DND-41 (cell line): Measurements from ENCODE around the gene RBM18.

Source experiments
- ATAC-seq: fragments of 200-7000 bp; cut with Tn5 transposase; 3 replicates; pipeline ENCODE4 v1.9.1; 2021; ENCODE audit warnings: low read depth; ENCODE audit not compliant: insufficient read depth
- DNase-seq: peaks from one replicate; pipeline ENCODE4 v3.0.0-alpha.2; 2020
- H2AFZ ChIP-seq: 2 replicates; pipeline ENCODE4 v1.6.0; 2012; ENCODE audit warnings: low read depth, low read length
- H3K27ac ChIP-seq: 2 replicates; pipeline ENCODE4 v1.5.1; 2012; ENCODE audit warnings: low read length, inconsistent platforms
- H3K27me3 ChIP-seq: fragments of 200-600 bp; sonication (generic); 2 replicates; pipeline ENCODE4 v1.6.0; 2012; ENCODE audit warnings: low read length, mild to moderate bottlenecking, inconsistent platforms; ENCODE audit not compliant: insufficient read depth, poor library complexity
- H3K36me3 ChIP-seq: 2 replicates; pipeline ENCODE4 v1.5.1; 2012; ENCODE audit warnings: low read length, inconsistent platforms; ENCODE audit not compliant: insufficient read depth
- H3K4me1 ChIP-seq: 2 replicates; pipeline ENCODE4 v1.5.1; 2012; ENCODE audit warnings: mild to moderate bottlenecking, low read length; ENCODE audit not compliant: insufficient read depth
- H3K4me2 ChIP-seq: 2 replicates; pipeline ENCODE4 v1.6.0; 2012; ENCODE audit warnings: mild to moderate bottlenecking, moderate library complexity, low read length, inconsistent platforms; ENCODE audit not compliant: insufficient read depth
- H3K4me3 ChIP-seq, 2 experiments: fragments of 200-600 bp in 1 of 2; shearing (Covaris generic) in 1 of 2; 2 replicates each; pipeline ENCODE4 v1.5.1; 2012 to 2016; ENCODE audit warnings: inconsistent platforms in 2 of 2, low read length in 2 of 2, mild to moderate bottlenecking in 2 of 2, low read depth in 1 of 2, moderate library complexity in 1 of 2
- H3K79me2 ChIP-seq: 2 replicates; pipeline ENCODE4 v1.6.0; 2012; ENCODE audit warnings: low read length, inconsistent platforms; ENCODE audit not compliant: insufficient read depth
- H3K9ac ChIP-seq: 2 replicates; pipeline ENCODE4 v1.6.0; 2012; ENCODE audit warnings: low read depth, mild to moderate bottlenecking, inconsistent platforms, low read length, moderate library complexity
- H3K9me3 ChIP-seq: 2 replicates; pipeline ENCODE4 v1.5.1; 2012; ENCODE audit warnings: low read length, moderate library complexity, mild to moderate bottlenecking, inconsistent platforms; ENCODE audit not compliant: insufficient read depth, severe bottlenecking
- H4K20me1 ChIP-seq: 2 replicates; pipeline ENCODE4 v1.6.0; 2012; ENCODE audit warnings: low read length; ENCODE audit not compliant: insufficient read depth
- CTCF ChIP-seq: IDR thresholded peaks from 2 replicates; pipeline ENCODE4 v1.5.1; 2012; ENCODE audit warnings: borderline replicate concordance, low read length, moderate library complexity, mild to moderate bottlenecking; ENCODE audit not compliant: poor library complexity, severe bottlenecking; ENCODE audit errors: extremely low read depth
- EZH2 ChIP-seq: IDR thresholded peaks from 3 replicates; pipeline ENCODE4 v1.6.1; 2012; ENCODE audit warnings: borderline replicate concordance, low read depth, mild to moderate bottlenecking, moderate library complexity, low read length, inconsistent platforms; ENCODE audit not compliant: severe bottlenecking

The RBM18 gene

GRCh38 chr9:122232796-122233306, 31.8 kb downstream of the RBM18 start:
- Histone ChIP-seq H3K4me3 (no peak overlapping the region), H3K9me3 (no peaks in the 10 kb centered on the region), H3K27me3 (peaks cover 5% of the 10 kb centered on the region), H3K4me2 (no peak overlapping the region), H3K9ac (no peak overlapping the region), H3K79me2 (no peaks in the 10 kb centered on the region), H4K20me1 (no peaks in the 10 kb centered on the region), H3K4me1 (no peaks in the 10 kb centered on the region), H2AFZ (no peak overlapping the region), H3K36me3 (no peaks in the 10 kb centered on the region), H3K27ac (no peak overlapping the region)
- no peak for TF ChIP-seq EZH2
- no peak for TF ChIP-seq CTCF
- ATAC-seq (no peak), DNase-seq (no peak)

- Histone ChIP-seq H2AFZ (no peak overlapping the region), H3K36me3 (no peaks in the 10 kb centered on the region), H4K20me1 (no peaks in the 10 kb centered on the region), H3K4me2 (no peak overlapping the region), H3K9ac (no peak overlapping the region), H3K4me1 (no peaks in the 10 kb centered on the region), H3K27ac (no peak overlapping the region), H3K9me3 (no peaks in the 10 kb centered on the region), H3K4me3 (no peak overlapping the region), H3K79me2 (no peaks in the 10 kb centered on the region), H3K27me3 (peaks cover 5% of the 10 kb centered on the region)
- TF ChIP-seq EZH2 (no peak), CTCF (no peak)
- ATAC-seq: no peak
- DNase-seq: no peak
Observed at GRCh38 chr9:122229485-122229837, 35.2 kb downstream of the RBM18 start.

- no peak within 1 kb of the TSS for H3K27ac ChIP-seq
- peaks cover 5% of the 10 kb centered on the region for H3K27me3 ChIP-seq
- no peak within 1 kb of the TSS for H3K4me2 ChIP-seq
- TF ChIP-seq CTCF (no peak), EZH2 (no peak)
- no peak within 1 kb of the TSS for H3K9ac ChIP-seq
- no peak for ATAC-seq
- H3K4me1 ChIP-seq: no peaks in the 10 kb centered on the region
- H3K79me2 ChIP-seq: no peaks in the 10 kb centered on the region
- H4K20me1 ChIP-seq: no peaks in the 10 kb centered on the region
- no peaks in the 10 kb centered on the region for H3K9me3 ChIP-seq
- no peak for DNase-seq
- no peaks in the 10 kb centered on the region for H3K36me3 ChIP-seq
- H2AFZ ChIP-seq: no peak within 1 kb of the TSS
- no peak within 1 kb of the TSS for H3K4me3 ChIP-seq
Observed at GRCh38 chr9:122228568-122229484, 35.8 kb downstream of the RBM18 start, which contains the start of gene LHX6. Gene LHX6, minus strand, starts transcription at chr9:122228957. Its CDS starts 217 bp downstream, at chr9:122228740.
